SW480 (cell line): ENCODE measurements around the gene MVP.
"Not testable (repeated sequence)": the region's sequence is repeated elsewhere in the genome, so short reads cannot be mapped to it uniquely, and the experiment has no call there.

ENCODE experiments used
- DNase-seq: peaks from one replicate; pipeline ENCODE4 v3.0.0-alpha.2; 2016; ENCODE audit warnings: low spot score

Gene MVP

DNA sequence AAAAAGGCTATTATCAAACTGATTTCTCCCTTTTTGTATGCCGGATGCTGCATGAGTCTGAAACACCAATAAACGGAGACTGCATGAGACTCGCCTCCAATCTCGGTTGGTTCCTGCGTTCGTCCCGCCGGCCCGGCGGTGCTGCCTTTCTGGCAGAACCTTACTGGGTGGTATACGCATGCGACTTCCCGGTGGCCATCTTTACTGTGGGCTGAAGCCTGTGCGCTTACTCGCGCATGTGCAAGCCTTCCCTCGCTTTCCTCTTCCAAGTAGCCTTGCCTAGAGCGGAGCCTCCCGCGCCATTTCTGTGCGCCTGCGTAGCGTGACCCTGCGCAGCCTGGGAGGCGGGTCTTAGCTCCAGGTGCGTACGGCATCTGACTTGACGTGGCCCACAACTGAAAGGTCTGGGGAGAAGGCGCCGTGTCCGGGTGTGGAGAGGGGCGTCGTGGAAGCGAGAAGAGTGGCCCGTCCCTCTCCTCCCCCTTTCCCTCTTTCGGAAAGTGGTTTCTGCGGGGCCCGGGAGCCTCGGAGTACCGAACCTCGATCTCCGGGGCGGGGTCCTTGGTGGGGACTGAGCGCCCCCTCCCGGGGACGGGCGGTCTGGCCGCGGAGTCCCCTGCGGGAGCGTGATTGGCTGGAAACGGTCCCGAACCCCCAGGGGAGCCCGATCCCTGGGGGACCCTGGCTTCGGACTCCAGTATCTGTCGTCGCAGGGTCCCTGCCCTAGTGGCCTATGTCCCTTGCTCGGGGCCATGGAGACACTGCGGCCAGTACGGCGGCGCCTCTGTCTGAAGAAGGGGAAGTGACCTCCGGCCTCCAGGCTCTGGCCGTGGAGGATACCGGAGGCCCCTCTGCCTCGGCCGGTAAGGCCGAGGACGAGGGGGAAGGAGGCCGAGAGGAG, 4.2 kb upstream of the MVP start, which contains the start of gene PAGR1:
TSS of gene PAGR1 (plus strand) at position 360 of the 901 bp plus-strand sequence. CDS start at position 734, 374 bp downstream.
- DNase-seq: peak; percentile 99

DNA sequence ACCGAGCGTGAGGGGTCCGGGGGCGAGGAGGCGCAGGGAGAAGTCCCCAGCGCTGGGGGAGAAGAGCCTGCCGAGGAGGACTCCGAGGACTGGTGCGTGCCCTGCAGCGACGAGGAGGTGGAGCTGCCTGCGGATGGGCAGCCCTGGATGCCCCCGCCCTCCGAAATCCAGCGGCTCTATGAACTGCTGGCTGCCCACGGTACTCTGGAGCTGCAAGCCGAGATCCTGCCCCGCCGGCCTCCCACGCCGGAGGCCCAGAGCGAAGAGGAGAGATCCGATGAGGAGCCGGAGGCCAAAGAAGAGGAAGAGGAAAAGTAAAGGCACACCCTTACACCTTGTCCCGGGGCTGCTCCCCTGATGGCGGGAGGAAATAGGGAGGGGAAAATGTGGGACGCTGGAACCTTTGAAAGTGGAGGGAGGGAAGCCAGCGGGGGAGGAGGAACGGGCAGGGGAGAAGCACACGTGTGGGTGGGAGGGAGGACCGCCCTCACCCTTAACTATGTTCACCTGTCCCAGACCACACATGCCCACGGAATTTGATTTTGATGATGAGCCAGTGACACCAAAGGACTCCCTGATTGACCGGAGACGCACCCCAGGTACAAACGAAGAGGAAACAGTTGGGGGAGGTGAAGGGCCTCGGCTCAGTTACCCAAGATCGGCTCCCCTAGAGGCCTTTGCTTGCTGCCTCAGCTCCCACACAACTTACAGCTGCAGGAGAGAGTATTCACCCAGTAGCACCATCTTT, 3.4 kb upstream of the MVP start:
- DNase-seq: peak; percentile 71

- no peak for DNase-seq
These were observed 2.2 kb upstream of the MVP start for GRCh38 chr16:29818082-29818481.

GRCh38 chr16:29819506-29819905, 756 bp upstream of the MVP start:
- no peak for DNase-seq

DNA sequence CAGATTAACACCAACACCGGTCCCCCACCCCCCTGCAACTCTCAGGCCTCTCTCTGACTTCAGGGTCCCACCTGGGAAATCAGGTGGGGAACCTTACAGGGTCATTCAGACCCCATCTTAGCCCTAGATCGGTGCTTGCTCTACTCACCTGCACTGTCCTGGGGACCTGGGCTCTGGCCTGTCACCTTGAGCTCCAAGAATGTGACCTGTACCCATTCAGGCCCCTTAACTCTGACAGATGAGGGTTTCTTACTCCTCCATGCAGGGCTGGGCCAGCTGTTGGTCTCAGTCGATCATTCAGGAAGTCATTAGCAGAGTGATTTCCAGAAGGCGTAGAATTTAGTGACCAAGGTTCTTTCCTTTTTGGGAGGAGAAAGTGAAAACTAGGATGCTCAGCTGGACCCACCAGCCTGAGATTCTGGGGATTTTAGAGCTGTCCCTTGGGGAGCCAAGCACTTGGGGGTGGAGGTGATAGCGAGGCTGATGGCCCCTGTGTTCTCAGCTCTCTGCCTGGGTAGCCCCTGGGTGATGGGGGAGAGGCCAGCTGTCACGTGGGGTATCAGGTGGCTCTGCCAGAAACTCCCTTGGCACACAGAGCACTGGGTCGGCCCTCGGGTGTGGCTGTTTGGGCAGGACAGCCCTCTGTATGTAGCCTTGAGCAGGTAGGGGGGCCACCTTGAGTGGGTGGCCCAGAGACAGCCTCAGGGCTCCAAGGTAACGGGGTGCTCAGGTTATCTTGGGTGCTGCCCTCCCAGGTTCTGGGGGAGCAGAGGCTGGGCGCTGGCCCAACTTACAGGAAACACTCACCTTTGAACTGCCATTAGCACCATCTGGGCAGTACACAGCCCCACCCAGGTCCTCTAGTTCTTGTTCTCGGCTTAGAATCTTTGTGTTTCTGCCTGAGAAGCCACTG, 724 bp downstream of the MVP start:
- DNase-seq: no peak

DNA sequence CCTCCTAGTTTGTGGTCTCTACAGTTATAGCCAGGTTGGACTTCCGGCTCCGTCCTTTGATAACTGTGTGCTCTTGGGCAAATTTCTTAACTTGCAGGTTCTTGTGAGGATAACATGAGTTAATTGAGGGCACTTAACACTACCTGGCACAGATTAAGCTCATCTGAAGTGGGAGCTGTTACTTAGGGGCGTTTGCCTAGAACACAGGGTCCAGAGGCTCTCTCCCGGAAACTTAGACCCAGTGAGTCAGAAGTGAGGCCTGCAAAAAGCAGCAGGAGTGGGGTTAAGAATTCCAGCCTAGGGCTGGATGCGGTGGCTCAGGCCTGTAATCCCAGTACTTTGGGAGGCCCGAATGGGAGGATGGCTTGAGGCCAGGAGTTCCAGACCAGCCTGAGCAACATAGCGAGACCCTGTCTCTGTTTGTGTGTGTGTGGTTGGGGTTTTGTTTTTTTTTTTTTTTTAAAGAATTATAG, 1.4 kb downstream of the MVP start:
- DNase-seq: no peak

DNA sequence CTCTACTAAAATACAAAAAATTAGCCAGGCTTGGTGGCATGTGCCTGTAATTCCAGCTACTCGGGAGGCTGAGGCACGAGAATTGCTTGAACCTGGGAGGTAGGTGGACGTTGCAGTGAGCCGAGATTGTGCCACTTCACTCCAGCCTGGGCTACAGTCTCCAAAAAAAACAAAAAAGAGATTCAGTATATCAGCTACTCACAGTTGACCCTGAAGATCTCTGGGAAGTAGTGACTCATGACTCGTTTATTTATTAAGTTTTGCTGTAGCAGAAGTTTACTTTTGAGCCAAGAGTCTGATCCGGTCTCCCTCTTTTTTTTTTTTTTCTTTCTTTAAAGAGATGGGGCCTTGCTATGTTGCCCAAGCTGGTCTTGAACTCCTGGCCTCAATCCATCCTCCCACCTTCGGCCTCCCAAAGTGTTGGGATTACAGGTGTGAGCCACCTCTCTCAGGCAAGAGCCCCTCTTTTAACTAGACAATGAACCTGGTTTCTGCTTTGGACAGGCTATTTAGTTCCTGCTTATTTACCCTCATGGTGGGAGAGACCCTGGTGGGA, 4.4 kb downstream of the MVP start:
- no peak for DNase-seq

DNA sequence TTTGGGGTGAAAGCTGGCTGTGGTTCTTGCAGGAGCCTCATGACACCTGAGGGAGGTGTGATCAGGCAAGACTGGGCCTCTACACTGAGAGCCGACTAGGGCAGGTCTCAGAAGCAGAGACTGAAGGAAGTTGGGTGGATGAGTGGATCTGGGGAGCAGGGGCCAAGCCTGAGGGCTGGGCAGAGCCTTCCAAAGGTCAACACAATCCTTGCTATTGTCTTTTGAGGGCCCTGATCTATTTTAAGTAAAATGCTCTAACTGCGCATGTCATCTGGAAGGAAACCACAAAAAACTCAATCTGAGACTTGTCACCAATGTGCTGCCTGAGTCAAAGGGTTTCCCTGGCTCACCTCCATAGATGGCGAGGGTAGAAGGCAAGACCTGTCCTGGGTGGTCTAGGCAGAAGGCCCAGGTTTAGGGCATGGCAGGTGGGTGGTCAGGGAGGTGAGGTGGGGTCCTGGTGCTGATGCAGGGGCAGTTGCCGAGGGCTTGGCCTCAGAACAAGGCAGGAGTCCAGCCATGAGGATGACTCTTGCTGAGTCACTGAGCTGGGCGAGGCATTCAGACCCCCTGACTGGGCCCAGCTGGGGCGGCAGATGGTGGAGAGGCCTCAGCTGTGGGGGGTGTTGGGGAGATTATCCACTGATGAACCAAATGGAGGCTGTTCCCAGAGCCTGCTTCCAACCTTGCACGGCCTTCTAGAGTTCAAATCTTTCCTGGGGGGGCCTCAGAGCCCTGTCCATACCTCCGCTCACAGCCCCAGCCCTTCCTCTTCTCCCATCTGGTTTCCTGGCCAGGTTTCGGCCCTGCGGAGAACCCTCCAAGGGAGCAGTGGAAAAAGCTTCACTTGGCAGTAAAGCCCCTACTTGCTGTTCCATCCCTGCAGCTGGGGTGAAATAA, 5.1 kb downstream of the MVP start:
- peak; percentile 74 for DNase-seq

DNA sequence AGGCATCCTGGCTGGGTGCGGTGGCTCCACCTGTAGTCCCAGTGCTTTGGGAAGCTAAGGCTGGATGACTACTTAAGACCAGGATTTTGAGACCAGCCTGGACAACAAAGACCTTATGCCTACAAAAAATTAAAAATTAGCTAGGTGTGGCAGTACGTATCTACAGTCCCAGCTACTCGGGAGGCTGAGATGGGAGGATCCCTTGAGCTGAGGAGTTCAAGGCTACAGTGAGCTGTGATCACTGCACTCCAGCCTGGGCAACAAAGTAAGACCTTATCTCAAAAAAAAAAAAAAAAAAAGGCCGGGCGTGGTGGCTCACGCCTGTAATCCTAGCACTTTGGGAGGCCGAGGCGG, 6.1 kb downstream of the MVP start:
- DNase-seq: no peak

DNA sequence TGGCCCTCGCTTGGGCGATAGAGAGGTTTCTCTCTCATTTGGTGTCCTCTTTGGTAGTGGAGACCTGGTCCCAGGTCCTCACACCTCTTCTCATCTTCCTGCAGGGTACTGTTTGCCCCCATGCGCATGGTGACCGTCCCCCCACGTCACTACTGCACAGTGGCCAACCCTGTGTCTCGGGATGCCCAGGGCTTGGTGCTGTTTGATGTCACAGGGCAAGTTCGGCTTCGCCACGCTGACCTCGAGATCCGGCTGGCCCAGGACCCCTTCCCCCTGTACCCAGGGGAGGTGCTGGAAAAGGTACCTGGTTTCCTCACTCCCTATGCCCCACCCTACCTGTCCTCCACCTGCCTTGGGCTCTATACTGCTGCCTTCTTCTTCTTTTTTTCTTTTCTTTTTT, 10.5 kb downstream of the MVP start:
- DNase-seq: no peak

GRCh38 chr16:29831490-29831889, 11.2 kb downstream of the MVP start:
- no peak for DNase-seq

- DNase-seq: not testable (repeated sequence)
These were observed 13.0 kb downstream of the MVP start for GRCh38 chr16:29833219-29833618.

- no peak for DNase-seq
These were observed 13.8 kb downstream of the MVP start for GRCh38 chr16:29834079-29834478.

GRCh38 chr16:29835926-29836325, 15.7 kb downstream of the MVP start:
- no peak for DNase-seq

DNA sequence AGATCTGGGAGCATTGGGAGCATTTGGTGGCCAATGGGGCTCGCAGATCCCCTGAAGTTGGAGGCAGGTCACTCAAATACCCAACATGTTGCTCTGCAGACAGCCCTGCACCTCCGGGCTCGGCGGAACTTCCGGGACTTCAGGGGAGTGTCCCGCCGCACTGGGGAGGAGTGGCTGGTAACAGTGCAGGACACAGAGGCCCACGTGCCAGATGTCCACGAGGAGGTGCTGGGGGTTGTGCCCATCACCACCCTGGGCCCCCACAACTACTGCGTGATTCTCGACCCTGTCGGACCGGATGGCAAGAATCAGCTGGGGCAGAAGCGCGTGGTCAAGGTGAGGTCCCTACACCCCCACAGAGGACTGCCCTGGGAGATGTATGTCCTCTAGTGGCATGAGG, 16.4 kb downstream of the MVP start:
- no peak for DNase-seq

GRCh38 chr16:29837841-29838240, 17.6 kb downstream of the MVP start:
- DNase-seq: no peak

GRCh38 chr16:29839822-29840221, 19.6 kb downstream of the MVP start:
- no peak for DNase-seq

- no peak for DNase-seq
These were observed 20.0 kb downstream of the MVP start for GRCh38 chr16:29840240-29840639.

- DNase-seq: no peak
These were observed 21.4 kb downstream of the MVP start for GRCh38 chr16:29841631-29842030.

DNA sequence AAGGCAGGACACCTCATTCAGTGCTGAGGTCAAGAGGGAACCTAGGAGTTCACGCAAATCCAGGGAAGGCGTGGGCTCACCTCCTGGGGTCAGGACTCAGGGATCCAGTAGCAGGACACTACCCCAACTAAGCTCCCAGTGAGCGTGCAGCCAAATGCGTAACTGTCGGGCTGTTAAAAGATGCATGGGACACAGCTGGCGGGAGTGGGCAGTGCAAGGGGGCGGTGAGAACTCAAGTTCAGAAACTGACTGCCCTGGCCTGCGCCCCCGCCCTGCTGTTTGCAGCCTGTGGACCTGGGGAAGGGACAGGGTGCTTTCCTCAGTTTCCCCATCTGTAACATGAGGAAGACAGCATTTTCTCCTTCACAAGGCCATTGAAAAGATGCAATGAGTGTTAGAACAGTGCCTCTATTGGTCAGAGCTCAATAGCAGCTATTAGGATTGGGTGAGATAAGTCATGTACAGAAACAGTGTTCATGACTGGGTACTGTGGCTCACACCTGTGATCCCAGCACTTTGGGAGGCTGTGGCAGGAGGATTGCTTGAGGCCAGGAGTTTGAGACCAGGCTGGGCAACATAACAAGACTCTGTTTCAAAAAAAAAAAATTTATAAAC, 22.6 kb downstream of the MVP start:
- DNase-seq: no peak
